Peyer's patch (tissue), 4 donors: Measurements from ENCODE around the gene SLC1A2.

ENCODE experiments used
- POLR2A ChIP-seq, 2 donors: fragments of 450-650 bp; IDR thresholded peaks; one replicate each; pipeline ENCODE4 v1.5.1; 2017; ENCODE audit warnings: antibody characterized with exemption in 2 of 2, mild to moderate bottlenecking in 2 of 2, moderate library complexity in 2 of 2
- TF ChIP-seq, protein P1 (sequence below), 6 experiments: fragments of 450-650 bp in 4 of 6; fragments of 200-600 bp in 2 of 6; sonication (generic) in 1 of 6; IDR thresholded peaks; one replicate each; pipeline ENCODE4 v1.5.1; 2017 to 2019; ENCODE audit warnings: antibody characterized with exemption in 6 of 6, mild to moderate bottlenecking in 3 of 6, moderate library complexity in 1 of 6

DNA sequence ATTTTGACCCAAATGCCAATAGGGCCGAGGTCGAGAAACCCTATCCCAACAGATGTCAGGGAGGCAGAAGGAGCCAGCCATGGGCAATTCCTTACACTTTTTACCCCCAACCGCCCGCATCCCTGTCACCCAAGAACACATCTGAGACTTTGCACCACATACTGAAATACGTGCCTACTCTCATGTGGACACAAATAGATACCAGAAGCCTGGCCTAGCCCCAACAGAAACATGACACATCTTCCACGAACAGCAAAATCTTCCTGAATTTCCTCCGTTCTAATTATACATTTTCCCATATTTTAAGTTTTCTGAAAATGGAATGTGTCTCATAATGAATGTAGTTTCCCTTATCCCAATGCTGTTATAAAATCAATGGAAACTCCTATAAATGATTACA, 64.7 kb downstream of the SLC1A2 start:
- TF ChIP-seq, protein P1, sequence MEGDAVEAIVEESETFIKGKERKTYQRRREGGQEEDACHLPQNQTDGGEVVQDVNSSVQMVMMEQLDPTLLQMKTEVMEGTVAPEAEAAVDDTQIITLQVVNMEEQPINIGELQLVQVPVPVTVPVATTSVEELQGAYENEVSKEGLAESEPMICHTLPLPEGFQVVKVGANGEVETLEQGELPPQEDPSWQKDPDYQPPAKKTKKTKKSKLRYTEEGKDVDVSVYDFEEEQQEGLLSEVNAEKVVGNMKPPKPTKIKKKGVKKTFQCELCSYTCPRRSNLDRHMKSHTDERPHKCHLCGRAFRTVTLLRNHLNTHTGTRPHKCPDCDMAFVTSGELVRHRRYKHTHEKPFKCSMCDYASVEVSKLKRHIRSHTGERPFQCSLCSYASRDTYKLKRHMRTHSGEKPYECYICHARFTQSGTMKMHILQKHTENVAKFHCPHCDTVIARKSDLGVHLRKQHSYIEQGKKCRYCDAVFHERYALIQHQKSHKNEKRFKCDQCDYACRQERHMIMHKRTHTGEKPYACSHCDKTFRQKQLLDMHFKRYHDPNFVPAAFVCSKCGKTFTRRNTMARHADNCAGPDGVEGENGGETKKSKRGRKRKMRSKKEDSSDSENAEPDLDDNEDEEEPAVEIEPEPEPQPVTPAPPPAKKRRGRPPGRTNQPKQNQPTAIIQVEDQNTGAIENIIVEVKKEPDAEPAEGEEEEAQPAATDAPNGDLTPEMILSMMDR (IDR thresholded peaks at IDR 0.05): no peak
- no peak for TF ChIP-seq POLR2A (IDR thresholded peaks at IDR 0.05)
